Glutamatergic neuron (in vitro differentiated cells): ENCODE data around the gene STK33. TPM values are rescaled to one million over a fixed set of nuclear protein-coding genes. Genes with fewer than 3 reads are reported as not detected.

Source experiments
- DNase-seq: peaks from one replicate; pipeline ENCODE4 v3.0.0; 2022
- H3K27ac Mint-ChIP-seq: one replicate; pipeline ENCODE4 v1.8.0; 2020; ENCODE audit warnings: mild to moderate bottlenecking, mixed read lengths, inconsistent platforms; ENCODE audit not compliant: unreplicated experiment
- H3K27me3 Mint-ChIP-seq: one replicate; pipeline ENCODE4 v1.8.0; 2020; ENCODE audit warnings: mild to moderate bottlenecking, moderate library complexity, mixed read lengths, inconsistent platforms; ENCODE audit not compliant: unreplicated experiment
- H3K36me3 Mint-ChIP-seq: one replicate; pipeline ENCODE4 v1.8.0; 2020; ENCODE audit warnings: mild to moderate bottlenecking, mixed read lengths, inconsistent platforms; ENCODE audit not compliant: unreplicated experiment
- H3K4me1 Mint-ChIP-seq: one replicate; pipeline ENCODE4 v1.8.0; 2020; ENCODE audit warnings: mild to moderate bottlenecking, low read depth, mixed read lengths, inconsistent platforms; ENCODE audit not compliant: unreplicated experiment
- H3K4me3 Mint-ChIP-seq: one replicate; pipeline ENCODE4 v1.8.0; 2020; ENCODE audit warnings: mild to moderate bottlenecking, mixed read lengths, inconsistent platforms; ENCODE audit not compliant: unreplicated experiment
- H3K9me3 Mint-ChIP-seq: one replicate; pipeline ENCODE4 v1.8.0; 2020; ENCODE audit warnings: mild to moderate bottlenecking, moderate library complexity, mixed read lengths, inconsistent platforms; ENCODE audit not compliant: unreplicated experiment
- total RNA-seq: library from RNA; stranded (reverse); fragmentation: NEBNext Ultra II Directional; extraction: Animal tissue kit (Norgen Biotek cat#: 25700); gene quantifications from one replicate; pipeline ENCODE4 v1.2.1, GENCODE V29; 2021; ENCODE audit not compliant: unreplicated experiment
- TF ChIP-seq, protein P1 (sequence below): fragments of 200-600 bp; sonication (generic); IDR thresholded peaks from one replicate; pipeline ENCODE4 v1.5.0; 2021; ENCODE audit not compliant: partially characterized antibody, unreplicated experiment

Gene STK33
- total RNA-seq, 1 donor from 2014 or later, result 8.5 TPM

DNA sequence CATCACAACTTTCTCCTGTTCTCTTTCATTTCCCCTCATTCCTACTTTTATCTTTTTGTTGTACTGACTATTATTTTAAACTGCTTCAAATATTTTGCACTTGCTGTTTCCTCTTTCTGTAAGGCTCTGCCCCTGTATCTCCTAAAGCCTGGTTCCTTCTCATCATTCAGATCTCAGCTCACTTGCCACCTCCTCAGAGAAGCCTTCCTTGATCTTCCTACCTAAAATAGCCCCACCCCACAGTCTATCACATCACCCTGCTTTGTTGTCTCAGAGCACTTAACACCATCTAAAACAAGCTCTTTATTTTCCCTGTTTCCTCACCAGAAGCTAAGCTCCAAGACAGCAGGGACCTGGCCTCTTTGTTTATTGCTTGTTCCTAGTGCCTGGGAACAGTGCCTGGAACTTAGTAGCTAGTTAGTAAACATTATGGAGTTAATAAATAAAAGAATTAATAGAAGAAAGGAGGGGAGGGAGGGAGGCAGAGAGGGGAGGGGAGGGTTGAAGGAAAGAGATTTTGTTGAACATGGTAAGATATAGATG, 2.5 kb upstream of the STK33 start:
- no peak for DNase-seq
- Mint-ChIP-seq H3K4me1 (peaks cover 2% of the 10 kb centered on the region), H3K27me3 (peaks cover 2% of the 10 kb centered on the region), H3K27ac (no peak overlapping the region), H3K4me3 (no peak overlapping the region), H3K36me3 (no peaks in the 10 kb centered on the region), H3K9me3 (peaks cover 3% of the 10 kb centered on the region)
- TF ChIP-seq, protein P1, sequence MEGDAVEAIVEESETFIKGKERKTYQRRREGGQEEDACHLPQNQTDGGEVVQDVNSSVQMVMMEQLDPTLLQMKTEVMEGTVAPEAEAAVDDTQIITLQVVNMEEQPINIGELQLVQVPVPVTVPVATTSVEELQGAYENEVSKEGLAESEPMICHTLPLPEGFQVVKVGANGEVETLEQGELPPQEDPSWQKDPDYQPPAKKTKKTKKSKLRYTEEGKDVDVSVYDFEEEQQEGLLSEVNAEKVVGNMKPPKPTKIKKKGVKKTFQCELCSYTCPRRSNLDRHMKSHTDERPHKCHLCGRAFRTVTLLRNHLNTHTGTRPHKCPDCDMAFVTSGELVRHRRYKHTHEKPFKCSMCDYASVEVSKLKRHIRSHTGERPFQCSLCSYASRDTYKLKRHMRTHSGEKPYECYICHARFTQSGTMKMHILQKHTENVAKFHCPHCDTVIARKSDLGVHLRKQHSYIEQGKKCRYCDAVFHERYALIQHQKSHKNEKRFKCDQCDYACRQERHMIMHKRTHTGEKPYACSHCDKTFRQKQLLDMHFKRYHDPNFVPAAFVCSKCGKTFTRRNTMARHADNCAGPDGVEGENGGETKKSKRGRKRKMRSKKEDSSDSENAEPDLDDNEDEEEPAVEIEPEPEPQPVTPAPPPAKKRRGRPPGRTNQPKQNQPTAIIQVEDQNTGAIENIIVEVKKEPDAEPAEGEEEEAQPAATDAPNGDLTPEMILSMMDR, result no peak

- no peaks in the 10 kb centered on the region for H3K27me3 Mint-ChIP-seq
- H3K27ac Mint-ChIP-seq, result peak overlapping the region; percentile 34
- TF ChIP-seq, protein P1, result no peak
- no peak for DNase-seq
- H3K4me1 Mint-ChIP-seq, result peaks cover 2% of the 10 kb centered on the region
- no peaks in the 10 kb centered on the region for H3K36me3 Mint-ChIP-seq
- H3K4me3 Mint-ChIP-seq, result peak overlapping the region; percentile 88
- peaks cover 3% of the 10 kb centered on the region for H3K9me3 Mint-ChIP-seq
Observed at GRCh38 chr11:8593455-8593854, 573 bp downstream of the STK33 start.

DNA sequence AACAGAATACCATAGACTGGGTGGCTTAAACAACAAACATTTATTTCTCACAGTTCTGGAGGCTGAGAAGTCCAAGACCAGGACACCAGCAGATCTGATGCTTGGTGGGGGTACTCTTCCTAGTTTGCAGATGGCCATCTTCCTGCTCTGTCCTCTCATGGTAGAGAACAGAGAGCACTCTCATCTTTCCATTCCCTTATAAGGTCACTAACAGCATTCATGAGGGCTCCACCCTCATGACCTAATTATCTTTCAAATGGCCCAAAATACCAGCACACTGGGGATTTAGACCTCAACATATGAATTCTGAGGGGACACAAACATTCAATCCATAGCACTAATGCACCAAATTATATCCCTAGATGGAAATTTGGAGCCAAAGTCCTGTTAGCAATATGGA, 6.1 kb downstream of the STK33 start:
- no peaks in the 10 kb centered on the region for H3K4me1 Mint-ChIP-seq

GRCh38 chr11:8586805-8587204, 7.2 kb downstream of the STK33 start:
- no peak overlapping the region for H3K4me3 Mint-ChIP-seq
- H3K4me1 Mint-ChIP-seq, result no peaks in the 10 kb centered on the region
- no peak overlapping the region for H3K27ac Mint-ChIP-seq
- no peaks in the 10 kb centered on the region for H3K27me3 Mint-ChIP-seq
- H3K9me3 Mint-ChIP-seq, result peaks cover 2% of the 10 kb centered on the region
- no peaks in the 10 kb centered on the region for H3K36me3 Mint-ChIP-seq
- no peak for DNase-seq
- TF ChIP-seq, protein P1, result no peak

More for the DNA sequence above, 6.1 kb downstream of the STK33 start:
- peaks cover 2% of the 10 kb centered on the region for H3K9me3 Mint-ChIP-seq
- DNase-seq, result no peak
- H3K27me3 Mint-ChIP-seq, result no peaks in the 10 kb centered on the region
- TF ChIP-seq, protein P1, result no peak
- no peak overlapping the region for H3K4me3 Mint-ChIP-seq
- H3K27ac Mint-ChIP-seq, result no peak overlapping the region
- no peaks in the 10 kb centered on the region for H3K36me3 Mint-ChIP-seq

GRCh38 chr11:8586184-8586583, 7.8 kb downstream of the STK33 start:
- Mint-ChIP-seq H3K4me3 (no peak overlapping the region), H3K9me3 (peaks cover 2% of the 10 kb centered on the region), H3K4me1 (no peaks in the 10 kb centered on the region), H3K27me3 (no peaks in the 10 kb centered on the region), H3K27ac (no peak overlapping the region), H3K36me3 (no peaks in the 10 kb centered on the region)
- no peak for DNase-seq
- TF ChIP-seq, protein P1, result no peak
